Body of pancreas (tissue), 4 donors: Measurements from ENCODE around the gene SRSF12.

Experiments
- POLR2A ChIP-seq, 3 donors: fragments of 450-650 bp; IDR thresholded peaks; one replicate each; pipeline ENCODE4 v1.6.1; 2016; ENCODE audit warnings: antibody characterized with exemption in 3 of 3, mild to moderate bottlenecking in 2 of 3
- TF ChIP-seq, protein P1 (sequence below), 7 experiments: fragments of 450-650 bp in 4 of 7; fragments of 200-600 bp in 3 of 7; sonication (generic) in 3 of 7; IDR thresholded peaks; one replicate each; pipeline ENCODE4 v1.5.1; 2016 to 2019; ENCODE audit warnings: antibody characterized with exemption in 7 of 7

DNA sequence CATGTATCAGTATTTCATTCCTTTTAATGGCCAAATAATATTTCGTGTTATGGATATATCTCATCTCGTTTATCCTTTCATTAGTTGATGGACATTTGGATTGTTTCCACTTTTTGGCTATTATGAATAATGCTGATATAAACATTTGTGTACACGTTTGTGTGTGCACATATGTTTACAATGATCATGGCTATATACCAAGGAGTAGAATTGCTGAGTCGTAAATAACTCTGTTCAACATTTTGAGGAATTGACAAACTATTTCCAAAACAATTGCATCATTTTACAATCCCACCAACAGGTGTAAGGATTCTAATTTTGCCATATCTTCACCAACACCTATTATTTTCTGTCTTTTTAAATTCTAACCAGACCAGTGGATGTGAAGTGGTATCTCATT is 63.7 kb downstream of the SRSF12 start:
- TF ChIP-seq, protein P1, sequence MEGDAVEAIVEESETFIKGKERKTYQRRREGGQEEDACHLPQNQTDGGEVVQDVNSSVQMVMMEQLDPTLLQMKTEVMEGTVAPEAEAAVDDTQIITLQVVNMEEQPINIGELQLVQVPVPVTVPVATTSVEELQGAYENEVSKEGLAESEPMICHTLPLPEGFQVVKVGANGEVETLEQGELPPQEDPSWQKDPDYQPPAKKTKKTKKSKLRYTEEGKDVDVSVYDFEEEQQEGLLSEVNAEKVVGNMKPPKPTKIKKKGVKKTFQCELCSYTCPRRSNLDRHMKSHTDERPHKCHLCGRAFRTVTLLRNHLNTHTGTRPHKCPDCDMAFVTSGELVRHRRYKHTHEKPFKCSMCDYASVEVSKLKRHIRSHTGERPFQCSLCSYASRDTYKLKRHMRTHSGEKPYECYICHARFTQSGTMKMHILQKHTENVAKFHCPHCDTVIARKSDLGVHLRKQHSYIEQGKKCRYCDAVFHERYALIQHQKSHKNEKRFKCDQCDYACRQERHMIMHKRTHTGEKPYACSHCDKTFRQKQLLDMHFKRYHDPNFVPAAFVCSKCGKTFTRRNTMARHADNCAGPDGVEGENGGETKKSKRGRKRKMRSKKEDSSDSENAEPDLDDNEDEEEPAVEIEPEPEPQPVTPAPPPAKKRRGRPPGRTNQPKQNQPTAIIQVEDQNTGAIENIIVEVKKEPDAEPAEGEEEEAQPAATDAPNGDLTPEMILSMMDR (IDR thresholded peaks at IDR 0.05): no peak
- no peak for TF ChIP-seq POLR2A (IDR thresholded peaks at IDR 0.05)
